ENCODE results near the gene SLC25A23. TPM values are rescaled to one million over a fixed set of nuclear protein-coding genes. Genes with fewer than 3 reads are reported as not detected.

The SLC25A23 gene
- total RNA-seq, 1 experiment from 2014 or later, result 89.5 TPM

DNA sequence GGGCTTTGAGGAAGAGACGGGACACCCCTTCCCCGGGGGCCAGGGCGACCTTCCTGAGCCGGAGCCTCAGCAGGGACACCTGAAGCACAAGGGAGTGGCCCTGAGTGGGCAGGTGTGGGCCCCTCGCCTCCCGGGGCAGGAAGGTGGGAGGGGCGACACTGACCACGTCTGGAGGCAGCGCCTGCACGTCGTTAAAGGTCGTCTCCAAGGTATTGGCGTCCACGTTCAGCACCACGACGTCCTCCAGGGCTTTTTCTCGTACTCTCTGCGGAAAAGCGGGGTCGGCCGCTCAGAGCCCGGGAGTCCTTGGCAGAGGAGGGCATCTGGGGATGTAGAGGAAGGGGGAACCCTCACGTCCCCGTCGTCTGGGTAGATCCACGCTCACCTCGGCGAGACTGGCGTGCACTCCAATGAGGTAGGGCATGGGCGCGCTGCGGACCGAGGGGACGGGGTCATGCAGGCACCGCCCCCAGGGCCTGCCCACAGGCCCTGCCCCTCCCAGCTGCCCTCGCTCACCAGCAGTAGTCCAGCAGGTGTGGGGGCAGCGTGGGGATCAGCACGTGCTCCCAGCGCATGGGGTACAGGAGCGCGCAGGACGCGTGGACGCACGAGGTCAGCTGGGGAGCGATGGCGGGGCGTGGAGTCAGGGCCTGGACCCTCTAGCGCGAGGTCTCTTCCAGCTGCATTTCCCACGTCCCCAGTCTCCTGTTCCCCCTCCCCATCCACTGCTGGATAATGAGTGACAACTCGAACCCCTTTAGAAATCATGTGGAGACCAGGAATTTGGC lies 15.9 kb upstream of the SLC25A23 start:
- no peaks in the 10 kb centered on the region for H3K79me2 ChIP-seq (ENCODE audit: insufficient read depth, low read length)
- H4K20me1 ChIP-seq (ENCODE audit: insufficient read depth), result no peaks in the 10 kb centered on the region
- peaks cover 8 to 27% of the 10 kb centered on the region in 2 experiments for H3K4me1 ChIP-seq (ENCODE audit: control insufficient read depth in 1 of 2, insufficient read depth in 2 of 2, low read length in 2 of 2)
- ChIA-PET RAD21 (ENCODE audit: low non-redundant PET in 1 of 2, low total read pairs in 2 of 2, uncharacterized antibody in 2 of 2, unreplicated experiment in 2 of 2) (no interaction called here), POLR2A (no interaction called here), CTCF (no interaction called here)
- intact Hi-C loops (cut with micrococcal nuclease), result no loop called here
- H2AFZ ChIP-seq (ENCODE audit: low read depth, low read length, poor library complexity, severe bottlenecking), result no peak overlapping the region
- TF ChIP-seq RAD21 (IDR thresholded peaks at IDR 0.05; ENCODE audit: low read depth) (no peak), CBX3 (IDR thresholded peaks at IDR 0.05; ENCODE audit: low read depth) (no peak), SRF (IDR thresholded peaks at IDR 0.05; ENCODE audit: low read depth) (no peak), SP1 (IDR thresholded peaks at IDR 0.05; ENCODE audit: low read depth) (no peak), JUND (IDR thresholded peaks at IDR 0.05) (no peak), ZFX (IDR thresholded peaks at IDR 0.05) (no peak), YY1 (IDR thresholded peaks at IDR 0.05; ENCODE audit: extremely low read depth, insufficient replicate concordance, low read depth, low read length) (no peak), SIN3A (IDR thresholded peaks at IDR 0.05; ENCODE audit: low read depth) (no peak), ZNF274 (IDR thresholded peaks at IDR 0.05; ENCODE audit: low read depth, low read length) (no peak), EZH2phosphoT487 (IDR thresholded peaks at IDR 0.05; ENCODE audit: borderline replicate concordance) (no peak), ELF1 (IDR thresholded peaks at IDR 0.05; ENCODE audit: borderline replicate concordance, low read depth) (no peak), POLR2AphosphoS5 (IDR thresholded peaks at IDR 0.05; ENCODE audit: low read depth, low read length) (no peak)
- TF ChIP-seq, protein P1, sequence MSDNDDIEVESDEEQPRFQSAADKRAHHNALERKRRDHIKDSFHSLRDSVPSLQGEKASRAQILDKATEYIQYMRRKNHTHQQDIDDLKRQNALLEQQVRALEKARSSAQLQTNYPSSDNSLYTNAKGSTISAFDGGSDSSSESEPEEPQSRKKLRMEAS (IDR thresholded peaks at IDR 0.05), result no peak
- TF ChIP-seq, protein P2, sequence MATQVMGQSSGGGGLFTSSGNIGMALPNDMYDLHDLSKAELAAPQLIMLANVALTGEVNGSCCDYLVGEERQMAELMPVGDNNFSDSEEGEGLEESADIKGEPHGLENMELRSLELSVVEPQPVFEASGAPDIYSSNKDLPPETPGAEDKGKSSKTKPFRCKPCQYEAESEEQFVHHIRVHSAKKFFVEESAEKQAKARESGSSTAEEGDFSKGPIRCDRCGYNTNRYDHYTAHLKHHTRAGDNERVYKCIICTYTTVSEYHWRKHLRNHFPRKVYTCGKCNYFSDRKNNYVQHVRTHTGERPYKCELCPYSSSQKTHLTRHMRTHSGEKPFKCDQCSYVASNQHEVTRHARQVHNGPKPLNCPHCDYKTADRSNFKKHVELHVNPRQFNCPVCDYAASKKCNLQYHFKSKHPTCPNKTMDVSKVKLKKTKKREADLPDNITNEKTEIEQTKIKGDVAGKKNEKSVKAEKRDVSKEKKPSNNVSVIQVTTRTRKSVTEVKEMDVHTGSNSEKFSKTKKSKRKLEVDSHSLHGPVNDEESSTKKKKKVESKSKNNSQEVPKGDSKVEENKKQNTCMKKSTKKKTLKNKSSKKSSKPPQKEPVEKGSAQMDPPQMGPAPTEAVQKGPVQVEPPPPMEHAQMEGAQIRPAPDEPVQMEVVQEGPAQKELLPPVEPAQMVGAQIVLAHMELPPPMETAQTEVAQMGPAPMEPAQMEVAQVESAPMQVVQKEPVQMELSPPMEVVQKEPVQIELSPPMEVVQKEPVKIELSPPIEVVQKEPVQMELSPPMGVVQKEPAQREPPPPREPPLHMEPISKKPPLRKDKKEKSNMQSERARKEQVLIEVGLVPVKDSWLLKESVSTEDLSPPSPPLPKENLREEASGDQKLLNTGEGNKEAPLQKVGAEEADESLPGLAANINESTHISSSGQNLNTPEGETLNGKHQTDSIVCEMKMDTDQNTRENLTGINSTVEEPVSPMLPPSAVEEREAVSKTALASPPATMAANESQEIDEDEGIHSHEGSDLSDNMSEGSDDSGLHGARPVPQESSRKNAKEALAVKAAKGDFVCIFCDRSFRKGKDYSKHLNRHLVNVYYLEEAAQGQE (IDR thresholded peaks at IDR 0.05; ENCODE audit: low read depth), result no peak
- H3K9me2 ChIP-seq (ENCODE audit: insufficient read depth), result no peaks in the 10 kb centered on the region
- no peaks in the 10 kb centered on the region for H3K27me3 ChIP-seq (ENCODE audit: insufficient read depth, low read length)
- H3K36me3 ChIP-seq (ENCODE audit: control insufficient read depth in 1 of 2, insufficient read depth in 2 of 2, low read length in 2 of 2), result no peaks in the 10 kb centered on the region
- no TSS peak for BruUV-seq (replicated peaks)
- H3K4me3 ChIP-seq (replicated peaks in 1 of 2; ENCODE audit: low read depth in 1 of 2, low read length in 2 of 2), result no peak overlapping the region
- H3K4me2 ChIP-seq (ENCODE audit: low read length), result no peak overlapping the region
- H3K9me3 ChIP-seq (ENCODE audit: control insufficient read depth in 1 of 2, insufficient read depth in 1 of 2, low read depth in 1 of 2, low read length in 2 of 2), result no peaks in the 10 kb centered on the region
- DNase-seq (ENCODE audit: low read depth, low spot score), result no peak
- no peak overlapping the region for H3K27ac ChIP-seq (ENCODE audit: low read depth, low read length)
- 0 out of 2 replicates have a peak, but pooled peaks have one; percentile 6 for ATAC-seq
- H3K9ac ChIP-seq (ENCODE audit: low read length), result no peak overlapping the region

Measured in HCT116 (cell line).